GM18858 (cell line): Measurements from ENCODE around the gene C5orf58.

Experiments used
- ATAC-seq: cut with Tn5 transposase; IDR thresholded peaks from one replicate; pipeline ENCODE4 v1.9.1; 2021; ENCODE audit not compliant: unreplicated experiment

Gene C5orf58, protein sequence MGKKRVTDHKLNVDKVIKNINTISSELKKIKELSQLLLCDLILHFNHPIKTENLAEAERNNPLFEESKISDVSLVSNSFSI

DNA sequence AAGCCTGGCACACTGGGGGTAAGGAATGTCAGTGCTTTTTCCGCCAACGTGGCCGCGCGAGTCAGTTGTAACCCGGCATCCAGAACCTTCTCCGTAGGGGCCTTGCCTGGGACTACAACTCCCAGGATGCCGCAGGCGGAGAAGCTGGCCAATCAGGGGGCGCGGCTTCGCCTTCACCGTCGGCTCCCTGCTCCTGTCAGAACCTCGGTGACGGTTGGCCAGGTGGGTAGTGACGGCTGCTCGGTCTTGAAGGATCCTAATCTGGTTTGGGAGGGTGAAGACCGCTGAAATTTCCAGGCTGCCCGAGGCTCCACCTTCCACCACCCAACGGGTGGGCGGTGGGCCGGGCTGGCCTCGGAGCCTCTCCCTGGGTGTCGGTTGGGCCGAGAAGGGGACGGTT lies at the start of gene C5orf58:
Gene C5orf58 (plus strand): TSS at position 200 of the 400 bp plus-strand sequence. CDS start 1,992 bp downstream, outside the sequence.
- no peak for ATAC-seq

DNA sequence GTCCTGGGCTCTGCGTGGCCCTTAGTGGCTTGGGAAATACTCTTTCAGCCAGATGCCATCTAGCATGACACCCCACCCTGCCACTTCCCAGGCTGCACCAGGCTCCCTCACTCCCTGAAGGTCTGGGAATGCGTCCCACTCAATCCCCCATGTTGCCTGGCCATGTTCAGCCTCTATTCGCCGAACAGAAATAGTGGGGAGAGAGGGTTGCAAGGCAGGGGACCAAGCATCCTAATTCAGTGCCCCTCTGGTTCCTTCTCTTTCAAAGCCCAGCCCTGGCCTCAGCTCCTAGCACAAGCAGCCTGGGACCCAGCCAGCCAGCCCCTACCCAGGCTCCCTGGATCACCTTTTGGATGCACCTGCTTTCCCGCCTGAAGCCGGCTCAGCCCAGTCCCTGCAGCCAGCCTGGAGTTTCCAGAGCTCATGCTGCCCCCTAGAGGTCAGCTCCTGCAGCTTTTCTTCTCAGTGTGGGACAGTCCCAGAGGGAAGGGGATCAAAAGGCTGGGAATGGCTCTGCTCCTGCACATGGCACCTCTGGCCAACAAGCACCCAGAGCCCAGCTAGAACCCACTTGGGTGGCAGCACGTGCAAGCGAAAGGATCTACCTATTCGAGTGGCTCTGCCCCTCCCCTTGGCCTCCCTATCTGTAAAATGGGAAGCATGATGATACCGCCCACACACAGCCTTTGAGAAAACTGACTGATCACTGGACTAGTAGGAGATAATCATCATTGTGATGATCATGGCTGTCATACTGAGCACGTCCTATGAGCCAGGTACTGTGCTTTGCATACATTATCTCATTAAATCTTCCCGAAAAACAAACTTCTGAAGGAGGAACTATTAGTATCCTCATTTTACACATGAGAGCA lies 48.7 kb upstream of the C5orf58 start:
- ATAC-seq, result no peak

DNA sequence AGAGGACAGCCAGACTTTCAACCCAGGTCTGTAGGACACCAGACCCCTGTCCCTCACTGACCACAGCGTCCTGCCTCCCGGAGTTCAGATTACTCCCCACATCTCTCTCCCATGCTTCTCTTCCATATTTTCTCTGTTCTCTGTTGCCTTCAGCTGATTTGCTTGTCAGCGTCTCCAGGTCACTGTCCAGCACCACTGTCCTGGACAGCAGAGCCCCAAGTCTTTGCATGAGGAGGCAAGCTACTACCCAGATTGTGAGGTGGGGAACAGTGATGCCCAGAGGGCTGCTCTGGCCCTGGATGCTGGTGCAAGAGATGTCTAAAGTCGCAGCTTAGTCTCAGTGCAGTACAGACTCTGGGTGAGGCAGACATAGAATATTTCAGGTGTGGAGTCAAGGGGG lies 48.0 kb upstream of the C5orf58 start:
- no peak for ATAC-seq

DNA sequence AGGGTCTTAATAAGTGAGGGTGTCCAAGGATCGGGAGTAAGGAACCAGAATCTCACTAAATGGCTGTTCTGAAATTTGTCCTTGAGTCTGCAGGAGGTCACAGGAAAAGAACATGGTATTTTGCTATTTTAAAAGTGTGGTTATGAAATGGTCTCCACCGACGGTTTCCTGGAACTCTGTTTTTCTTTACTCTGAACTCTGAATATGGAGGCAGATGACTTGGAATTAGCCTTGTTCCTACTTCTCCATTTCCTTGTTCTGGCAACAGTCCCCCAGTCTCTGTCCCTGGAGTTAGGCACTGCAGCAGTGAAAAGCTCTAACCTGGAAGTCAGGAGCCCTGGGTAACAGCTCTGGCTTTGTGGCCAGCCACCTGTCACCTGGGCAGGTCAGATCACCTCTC lies 46.6 kb upstream of the C5orf58 start:
- no peak for ATAC-seq

DNA sequence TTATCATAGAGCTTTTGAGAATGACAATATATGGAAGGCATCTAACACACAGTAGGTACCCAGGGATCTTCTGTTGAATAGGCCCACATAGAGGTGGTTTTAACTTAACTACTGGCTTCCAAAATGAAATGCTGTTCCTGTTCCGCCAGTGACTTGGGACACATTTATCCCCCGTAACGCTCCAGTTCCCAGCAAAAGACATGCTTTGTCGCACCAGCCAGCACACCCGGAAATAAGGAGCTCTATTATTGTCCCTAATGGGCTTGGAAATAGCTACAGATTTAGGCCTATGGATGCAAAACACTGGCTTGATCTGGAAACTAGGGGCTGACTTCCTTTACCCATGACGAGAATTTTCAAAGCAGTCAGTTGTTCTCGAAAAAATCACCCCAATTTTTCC lies 45.9 kb upstream of the C5orf58 start:
- ATAC-seq, result no peak

DNA sequence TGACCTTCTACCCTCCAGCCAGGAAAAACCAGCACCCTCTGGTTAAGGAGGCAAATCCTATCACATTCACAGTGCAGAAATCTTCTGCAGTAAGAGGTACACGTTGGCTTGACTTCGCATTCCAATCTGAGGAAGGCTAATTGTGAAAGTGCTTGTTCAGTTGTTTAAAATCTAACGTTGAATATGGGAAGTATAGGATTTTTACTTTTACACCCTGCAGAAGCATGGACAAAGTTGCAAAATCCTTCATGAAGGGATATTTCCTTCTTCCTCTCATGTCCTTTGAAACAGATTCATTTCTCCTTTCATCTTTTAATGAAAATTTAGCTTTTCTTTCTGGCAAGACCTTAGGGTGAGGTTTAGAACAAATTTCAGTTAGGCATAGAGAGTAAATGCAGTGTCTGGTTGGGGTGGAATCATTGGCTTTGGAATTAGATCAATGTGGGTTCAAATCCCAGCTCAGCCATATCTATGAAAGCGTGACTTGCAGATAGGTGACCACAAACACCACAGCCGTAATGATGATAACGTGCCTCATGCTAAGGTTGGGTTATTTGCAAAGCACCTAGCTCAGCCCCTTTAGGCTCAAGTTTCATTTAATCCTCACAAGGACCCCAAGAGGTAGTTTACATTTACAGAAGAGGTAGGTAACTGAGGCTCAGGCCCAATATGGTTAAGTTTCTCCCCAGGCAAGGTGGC lies 42.2 kb upstream of the C5orf58 start:
- no peak for ATAC-seq

DNA sequence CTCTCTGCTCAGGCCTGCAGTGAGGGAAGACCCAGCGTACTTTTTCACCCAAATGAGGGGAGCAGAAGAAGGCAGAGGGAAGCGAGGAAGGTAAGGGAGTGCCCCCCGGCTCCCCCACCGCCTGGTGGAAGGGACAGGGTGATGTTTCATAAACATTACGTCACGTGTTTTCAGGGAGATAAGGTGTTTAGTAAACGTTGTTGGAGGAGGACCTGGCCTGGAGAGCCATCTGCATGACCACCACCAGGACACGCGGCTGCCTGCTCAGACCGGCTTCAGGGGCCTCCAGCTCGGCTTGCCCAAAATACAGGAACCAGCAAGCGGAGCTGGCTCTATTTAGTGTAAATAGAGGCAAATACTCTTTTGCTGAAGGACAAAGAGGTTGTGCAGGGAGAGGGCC lies 40.0 kb upstream of the C5orf58 start:
- ATAC-seq, result no peak

DNA sequence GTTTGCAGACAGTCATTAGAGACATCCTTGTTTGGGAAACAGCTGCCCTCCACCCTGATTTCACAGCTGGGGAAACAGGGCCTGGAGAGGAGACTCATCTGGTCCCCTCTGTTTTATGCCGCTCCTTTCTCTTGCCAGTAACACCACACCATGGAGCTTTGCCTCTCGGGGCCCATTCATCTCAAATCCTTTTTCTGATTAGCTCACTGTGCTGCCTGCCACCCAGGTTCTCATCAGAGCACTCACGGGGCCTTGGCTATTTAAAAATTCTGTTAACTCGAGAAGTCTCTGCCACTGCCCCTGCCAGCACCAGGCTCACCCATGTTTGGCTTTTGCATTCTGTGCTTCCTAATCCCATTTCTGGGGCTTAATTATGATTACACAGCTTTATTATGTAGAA lies 36.8 kb upstream of the C5orf58 start:
- ATAC-seq, result no peak

DNA sequence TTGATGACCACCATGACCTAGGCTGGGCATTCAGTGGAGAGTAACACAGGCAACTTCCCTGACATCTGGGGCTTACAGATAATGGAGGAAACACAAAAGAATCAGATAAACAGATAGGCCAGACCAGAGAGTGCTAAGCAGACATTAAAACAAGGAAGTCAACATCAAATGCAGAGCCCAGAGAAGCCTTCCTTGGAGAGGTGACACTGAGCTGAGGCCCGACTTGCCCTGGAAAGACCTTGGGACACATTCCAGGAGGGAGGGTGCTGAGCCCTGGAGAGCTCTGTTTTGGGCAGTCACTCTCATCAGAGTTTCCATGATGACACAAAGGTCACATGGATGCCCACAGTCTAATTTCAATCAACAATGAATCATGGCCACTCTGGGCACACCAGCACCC lies 31.9 kb upstream of the C5orf58 start:
- no peak for ATAC-seq

DNA sequence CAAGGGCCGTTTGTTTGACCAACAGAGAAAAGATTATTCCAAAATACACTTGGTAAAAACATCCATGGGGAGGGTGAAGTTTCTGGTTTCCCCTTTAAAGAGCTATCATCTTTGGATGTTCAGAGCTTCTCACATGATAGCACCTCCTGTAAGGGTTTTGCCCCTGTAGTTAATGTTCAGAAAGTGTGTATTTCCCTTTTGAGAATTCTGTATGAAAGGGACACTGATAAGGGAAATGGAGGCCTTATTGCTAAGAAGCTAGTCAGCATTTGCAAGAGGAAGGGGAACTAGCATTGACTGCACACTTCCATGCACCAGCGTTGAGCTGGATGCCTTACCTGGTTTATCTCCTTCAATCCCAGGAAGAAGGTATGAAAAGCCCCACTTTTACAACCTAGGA lies 31.5 kb upstream of the C5orf58 start:
- ATAC-seq, result no peak

DNA sequence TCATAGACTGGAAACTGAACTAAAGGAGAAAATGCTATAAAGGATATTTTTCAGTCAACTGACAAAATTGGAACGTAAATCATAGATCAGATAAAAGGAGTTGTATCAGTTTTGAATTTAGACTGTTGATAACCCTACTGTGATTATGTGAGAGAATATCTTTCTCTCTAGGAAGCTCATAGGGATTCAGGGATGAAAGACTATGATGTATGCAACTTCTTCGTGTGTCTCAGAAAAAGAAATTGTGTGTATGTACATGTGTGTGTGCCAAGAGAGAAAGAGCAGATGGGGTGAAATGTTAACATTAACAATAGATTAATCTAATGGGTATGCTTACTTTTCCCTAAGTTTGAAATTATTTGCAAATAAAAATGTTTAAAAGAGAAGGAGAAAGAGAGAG lies 30.7 kb upstream of the C5orf58 start:
- no peak for ATAC-seq

DNA sequence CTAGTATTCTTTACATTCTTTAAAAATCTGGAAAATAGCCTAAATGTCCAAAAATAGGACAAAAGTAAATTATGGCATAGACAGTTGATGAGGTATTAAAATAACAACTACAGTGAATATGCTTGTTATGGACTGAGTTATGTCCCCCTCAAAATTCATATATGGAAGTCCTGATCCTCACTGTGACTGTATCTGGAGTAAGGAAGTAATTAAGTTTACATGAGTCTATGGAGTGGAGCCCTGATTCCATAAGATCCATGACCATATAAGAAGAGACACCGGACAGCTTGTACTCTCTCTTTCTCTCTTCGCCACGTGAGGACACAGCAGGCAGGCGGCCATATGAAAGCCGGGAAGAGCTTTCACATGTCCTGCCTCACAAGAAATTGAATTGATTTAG lies 28.6 kb upstream of the C5orf58 start:
- ATAC-seq, result no peak

DNA sequence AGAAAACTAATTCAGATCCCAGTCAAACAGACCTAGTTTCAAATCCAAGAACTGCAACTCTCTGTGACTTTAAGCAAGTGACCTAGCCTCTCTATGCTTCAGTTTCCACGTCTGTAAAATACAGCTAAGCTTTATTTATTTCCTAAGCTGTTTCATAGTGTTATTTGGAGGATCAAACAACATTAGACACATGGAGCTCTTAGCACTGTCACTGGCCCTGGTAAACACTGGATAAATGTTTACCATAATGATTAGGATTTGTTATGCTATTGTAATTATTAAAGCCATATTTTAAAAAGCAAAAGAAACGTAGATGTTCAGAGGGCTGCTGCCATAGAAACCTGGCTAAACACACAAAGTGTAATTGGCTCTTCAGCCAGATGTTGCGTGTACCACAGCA lies 26.6 kb upstream of the C5orf58 start:
- no peak for ATAC-seq

DNA sequence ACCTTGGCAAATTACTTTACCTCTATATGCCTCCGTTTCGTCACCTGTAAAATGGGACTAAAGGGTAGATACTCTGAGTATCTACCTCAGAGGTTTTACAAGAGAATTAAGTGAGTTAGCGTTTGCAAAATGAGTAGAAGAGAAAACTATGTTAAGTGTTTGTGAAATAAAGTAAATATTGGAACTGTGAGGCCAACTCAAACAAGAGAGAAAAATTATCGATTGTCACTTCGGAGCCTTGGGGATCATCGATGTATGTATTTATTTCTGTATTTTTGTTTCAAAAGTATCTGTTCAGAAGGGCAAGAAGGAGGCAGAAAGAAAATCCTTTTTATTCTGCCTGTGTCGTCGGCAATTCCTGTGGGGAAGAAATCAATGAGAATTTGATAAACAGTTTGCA lies 25.8 kb upstream of the C5orf58 start:
- ATAC-seq, result no peak

DNA sequence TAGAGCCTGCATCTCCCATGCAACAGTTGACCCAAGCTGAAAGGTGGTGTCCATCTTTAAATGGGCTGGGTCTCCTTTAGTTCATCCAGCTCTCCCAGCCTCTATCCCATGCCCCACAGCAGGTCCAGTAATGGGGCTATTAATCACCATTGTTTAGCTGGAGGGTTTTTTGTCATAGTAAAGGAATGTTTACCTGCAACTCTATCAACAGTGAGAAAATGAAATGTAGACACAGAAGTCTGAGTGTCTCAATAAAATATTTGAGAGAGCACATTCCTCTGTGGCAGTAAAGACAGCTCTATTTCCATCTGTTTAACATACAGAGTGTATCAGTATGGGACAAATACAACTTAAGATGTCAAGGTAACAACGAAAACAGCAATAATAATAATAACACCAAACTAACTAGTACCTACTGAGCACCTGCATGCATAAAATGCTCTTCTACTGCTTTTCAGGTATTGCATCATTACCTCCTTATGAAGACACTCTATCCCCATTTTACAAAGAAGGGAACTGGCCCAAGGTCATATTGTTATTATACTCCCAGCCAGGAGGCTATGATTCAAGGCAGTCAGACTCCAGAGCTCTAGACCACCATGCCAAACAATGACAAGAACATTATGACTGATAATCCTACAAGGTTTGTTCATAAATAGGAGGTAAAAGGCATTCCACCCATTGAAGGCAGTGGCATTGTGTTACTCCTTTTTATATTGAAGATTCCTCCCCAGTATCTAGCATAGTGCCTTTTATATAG lies 21.0 kb upstream of the C5orf58 start:
- no peak for ATAC-seq

DNA sequence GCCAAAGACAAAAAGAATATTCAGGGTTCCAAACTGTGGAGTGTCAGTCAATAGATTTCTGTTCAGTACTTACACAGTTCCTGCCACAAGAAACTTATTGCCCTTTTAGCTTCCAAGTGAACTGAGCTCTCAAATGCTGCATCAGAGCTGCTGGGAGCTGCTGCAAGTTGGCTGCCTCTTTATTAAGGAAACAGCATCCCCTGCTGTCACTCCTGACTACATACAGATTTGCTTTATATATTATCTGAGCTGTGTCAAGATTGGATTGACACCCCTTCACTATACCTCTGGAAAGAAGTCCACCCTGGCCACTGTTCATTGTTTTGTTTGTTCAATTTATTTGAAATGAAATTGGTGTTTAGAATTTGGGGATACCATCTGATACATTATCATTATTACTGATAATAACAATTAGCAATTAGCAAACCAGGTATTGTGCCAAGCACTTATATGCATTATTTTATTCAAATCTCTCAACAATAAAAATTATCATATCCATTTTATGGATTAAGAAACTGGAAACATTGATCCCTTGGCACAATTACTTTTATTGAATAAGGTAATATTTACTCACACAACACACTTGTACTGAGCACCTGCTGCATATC lies 16.4 kb upstream of the C5orf58 start:
- no peak for ATAC-seq

DNA sequence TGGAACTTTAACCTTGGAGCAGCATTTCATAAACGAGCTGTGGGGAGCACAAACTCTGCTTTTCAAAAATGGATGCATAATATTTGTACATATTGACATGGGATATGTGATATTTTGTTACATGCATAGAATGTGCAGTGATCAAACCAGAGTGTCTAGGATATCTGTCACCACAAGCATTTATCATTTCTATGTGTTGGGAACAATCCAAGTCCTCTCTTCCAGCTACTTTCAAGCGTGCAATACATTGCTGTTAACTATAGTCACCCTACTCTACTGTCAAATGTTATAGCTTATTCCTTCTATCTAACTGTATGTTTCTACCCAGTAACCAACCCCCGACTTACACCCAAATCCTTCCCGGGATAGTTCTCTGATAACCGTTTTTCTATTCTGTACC lies 15.0 kb upstream of the C5orf58 start:
- no peak for ATAC-seq

DNA sequence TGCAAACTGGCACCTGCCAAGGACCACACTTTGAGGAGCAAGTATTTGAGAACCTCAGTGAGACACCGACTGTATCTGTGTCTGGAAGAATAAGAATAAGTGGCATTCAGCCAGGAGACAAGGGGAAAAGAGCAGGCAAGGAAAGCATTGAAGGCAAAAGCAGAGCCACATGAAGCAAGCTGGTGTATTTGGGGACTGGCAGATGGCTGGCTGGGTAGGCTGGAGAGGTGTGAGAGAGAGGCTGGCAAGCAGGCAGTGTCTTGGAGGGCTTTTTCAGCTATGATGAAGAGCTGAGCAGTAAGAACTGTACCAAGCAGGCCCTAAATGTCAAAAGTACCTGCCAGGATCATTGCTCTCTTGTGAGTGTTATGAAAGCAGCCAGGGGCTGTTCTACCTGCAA lies 14.1 kb upstream of the C5orf58 start:
- ATAC-seq, result no peak

DNA sequence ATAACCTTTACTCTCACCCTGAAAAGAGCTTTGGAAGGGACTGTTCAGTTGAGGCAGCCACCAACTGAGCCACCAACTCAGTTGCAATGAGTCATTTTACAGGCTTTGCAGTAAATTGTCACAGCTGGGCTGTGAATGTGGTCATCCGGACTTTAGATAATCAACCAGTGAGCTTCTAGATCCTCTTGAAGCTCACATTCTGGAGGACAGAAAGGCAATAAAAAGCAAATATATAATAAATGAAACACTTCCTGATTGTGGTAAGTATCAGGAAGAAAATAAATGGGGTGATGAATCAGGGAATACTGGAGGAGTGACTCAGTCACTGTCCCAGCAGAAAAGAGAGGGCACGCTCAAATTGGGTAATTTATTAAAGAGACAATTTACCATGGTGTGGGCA lies 13.2 kb upstream of the C5orf58 start:
- no peak for ATAC-seq

DNA sequence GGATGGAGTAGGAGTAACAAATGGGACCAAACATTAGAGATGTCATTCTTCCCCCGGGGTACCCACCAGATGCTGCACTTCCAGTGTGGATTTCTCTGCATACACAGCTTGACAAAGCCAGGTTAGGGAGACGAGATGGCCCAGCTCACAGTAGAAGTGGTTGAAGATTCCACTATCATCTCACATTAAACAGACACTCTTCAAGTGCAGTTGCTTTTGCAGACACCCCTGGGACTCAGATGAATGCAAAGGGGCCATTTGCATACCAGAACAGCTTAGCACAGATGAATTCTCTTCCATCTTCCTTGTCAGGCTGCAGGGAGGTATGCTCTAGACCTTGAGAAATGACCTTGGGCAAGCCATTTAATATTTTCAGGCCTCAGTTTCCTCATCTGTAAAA lies 12.6 kb upstream of the C5orf58 start:
- ATAC-seq, result no peak

DNA sequence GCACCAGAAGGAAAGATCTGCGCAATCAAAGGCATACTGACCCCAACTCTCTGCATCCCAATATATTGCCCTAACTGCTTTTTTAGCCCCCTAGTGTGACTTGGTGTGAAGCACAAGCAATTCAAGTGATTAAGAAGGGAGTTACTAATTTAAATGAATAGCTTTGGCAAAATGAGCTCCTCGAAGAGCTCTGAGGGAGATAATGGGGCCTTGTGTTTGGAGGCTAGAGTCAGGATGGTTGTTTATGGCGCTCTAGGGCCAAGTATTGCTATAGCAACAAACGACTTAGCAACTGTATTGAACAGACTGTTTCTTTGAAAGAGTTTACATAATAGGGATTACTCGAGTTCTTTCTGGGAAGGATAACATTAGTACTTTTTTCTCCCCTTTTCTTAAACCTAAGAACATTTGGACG lies 11.5 kb upstream of the C5orf58 start:
- ATAC-seq, result no peak
